Testis (tissue), 2 donors: ENCODE data around the gene AQP10.
A peak's percentile ranks its signal among the peaks of the same experiment; 100 is the strongest.

Source experiments
- POLR2A ChIP-seq: fragments of 450-650 bp; IDR thresholded peaks from one replicate; pipeline ENCODE4 v1.6.1; 2017; ENCODE audit warnings: antibody characterized with exemption, mild to moderate bottlenecking, moderate library complexity
- TF ChIP-seq, protein P1 (sequence below), 3 experiments: fragments of 450-650 bp in 2 of 3; fragments of 200-600 bp in 1 of 3; sonication (generic) in 1 of 3; IDR thresholded peaks; one replicate each; pipeline ENCODE4 v1.5.1; 2016 to 2019; ENCODE audit warnings: antibody characterized with exemption in 3 of 3, mild to moderate bottlenecking in 2 of 3, moderate library complexity in 1 of 3

DNA sequence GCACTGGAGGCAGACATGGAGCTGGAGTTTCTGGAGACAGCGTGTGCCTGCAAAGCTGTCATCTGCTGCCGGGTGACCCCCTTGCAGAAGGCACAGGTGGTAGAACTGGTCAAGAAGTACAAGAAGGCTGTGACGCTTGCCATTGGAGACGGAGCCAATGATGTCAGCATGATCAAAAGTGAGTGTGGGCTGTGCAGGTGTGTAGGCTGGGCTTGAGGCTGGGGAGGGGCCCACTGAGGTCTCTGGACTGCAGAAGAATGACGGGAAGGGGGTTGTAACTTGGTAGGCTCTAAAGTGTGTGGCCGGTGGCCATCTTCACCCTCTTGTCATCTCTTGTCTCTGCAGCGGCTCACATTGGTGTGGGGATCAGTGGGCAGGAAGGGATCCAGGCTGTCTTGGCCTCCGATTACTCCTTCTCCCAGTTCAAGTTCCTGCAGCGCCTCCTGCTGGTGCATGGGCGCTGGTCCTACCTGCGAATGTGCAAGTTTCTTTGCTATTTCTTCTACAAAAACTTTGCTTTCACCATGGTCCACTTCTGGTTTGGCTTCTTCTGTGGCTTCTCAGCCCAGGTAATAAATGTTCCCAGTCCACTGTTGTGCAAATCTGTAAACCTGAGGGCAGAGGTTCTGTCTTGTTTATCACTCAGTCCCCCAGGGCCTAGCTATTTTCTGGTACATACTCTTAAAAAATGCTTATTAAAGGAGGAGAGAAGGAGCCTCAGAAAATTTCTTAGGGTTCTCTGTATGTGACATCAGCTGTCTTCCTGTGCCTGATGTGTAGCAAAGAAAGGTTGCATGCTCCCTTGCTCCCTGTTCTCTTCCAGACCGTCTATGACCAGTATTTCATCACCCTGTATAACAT is 24.3 kb downstream of the AQP10 start:
- TF ChIP-seq, protein P1, sequence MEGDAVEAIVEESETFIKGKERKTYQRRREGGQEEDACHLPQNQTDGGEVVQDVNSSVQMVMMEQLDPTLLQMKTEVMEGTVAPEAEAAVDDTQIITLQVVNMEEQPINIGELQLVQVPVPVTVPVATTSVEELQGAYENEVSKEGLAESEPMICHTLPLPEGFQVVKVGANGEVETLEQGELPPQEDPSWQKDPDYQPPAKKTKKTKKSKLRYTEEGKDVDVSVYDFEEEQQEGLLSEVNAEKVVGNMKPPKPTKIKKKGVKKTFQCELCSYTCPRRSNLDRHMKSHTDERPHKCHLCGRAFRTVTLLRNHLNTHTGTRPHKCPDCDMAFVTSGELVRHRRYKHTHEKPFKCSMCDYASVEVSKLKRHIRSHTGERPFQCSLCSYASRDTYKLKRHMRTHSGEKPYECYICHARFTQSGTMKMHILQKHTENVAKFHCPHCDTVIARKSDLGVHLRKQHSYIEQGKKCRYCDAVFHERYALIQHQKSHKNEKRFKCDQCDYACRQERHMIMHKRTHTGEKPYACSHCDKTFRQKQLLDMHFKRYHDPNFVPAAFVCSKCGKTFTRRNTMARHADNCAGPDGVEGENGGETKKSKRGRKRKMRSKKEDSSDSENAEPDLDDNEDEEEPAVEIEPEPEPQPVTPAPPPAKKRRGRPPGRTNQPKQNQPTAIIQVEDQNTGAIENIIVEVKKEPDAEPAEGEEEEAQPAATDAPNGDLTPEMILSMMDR (IDR thresholded peaks at IDR 0.05), result peak; percentile 34 to 57 (median 56)
- no peak for TF ChIP-seq POLR2A
